ENCODE measurements around the gene NAA35. TPM values are rescaled to one million over a fixed set of nuclear protein-coding genes. Genes with fewer than 3 reads are reported as not detected.
"Not testable (repeated sequence)": the region's sequence is repeated elsewhere in the genome, so short reads cannot be mapped to it uniquely, and the experiment has no call there.

The NAA35 gene
- total RNA-seq, 1 experiment from 2014 or later: 33.6 TPM

DNA sequence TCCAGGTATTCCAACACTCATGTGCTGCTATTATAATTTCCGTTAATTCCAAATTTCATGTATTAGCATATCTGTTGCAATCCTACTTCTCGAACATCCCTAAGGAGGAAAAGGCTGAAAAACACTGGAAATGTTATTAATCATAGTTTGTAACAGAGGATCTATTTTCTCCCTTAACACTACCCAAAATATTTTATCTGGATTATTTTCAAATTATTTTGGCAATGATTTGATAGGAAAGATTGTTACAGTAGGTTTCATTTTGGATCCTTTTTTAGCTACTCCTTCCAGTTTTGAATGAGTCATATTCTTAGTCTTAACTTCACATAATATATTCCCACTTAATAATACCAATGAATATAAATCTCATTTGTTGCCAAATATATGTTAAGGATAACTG is 13.9 kb upstream of the NAA35 start:
- ChIA-PET POLR2A (ENCODE audit: unreplicated experiment) (no interaction called here), CTCF (no interaction called here)
- DNase-seq: no peak
- Histone ChIP-seq H3K79me2 (ENCODE audit: low read depth) (no peaks in the 10 kb centered on the region), H3K9me3 (ENCODE audit: insufficient read depth, low read depth) (no peaks in the 10 kb centered on the region), H3K4me1 (replicated peaks; ENCODE audit: insufficient read depth) (no peaks in the 10 kb centered on the region), H3K4me2 (no peak overlapping the region), H3K27me3 (ENCODE audit: insufficient read depth, low read depth) (no peaks in the 10 kb centered on the region), H3K4me3 (no peak overlapping the region), H3K36me3 (ENCODE audit: low read depth) (no peaks in the 10 kb centered on the region), H3F3A (ENCODE audit: insufficient read depth, low read depth) (no peaks in the 10 kb centered on the region), H3K27ac (no peak overlapping the region), H2AFZ (no peak overlapping the region), H3K9me2 (ENCODE audit: insufficient read depth) (no peaks in the 10 kb centered on the region), H4K20me1 (ENCODE audit: insufficient read depth) (no peaks in the 10 kb centered on the region)
- TF ChIP-seq, protein P1, sequence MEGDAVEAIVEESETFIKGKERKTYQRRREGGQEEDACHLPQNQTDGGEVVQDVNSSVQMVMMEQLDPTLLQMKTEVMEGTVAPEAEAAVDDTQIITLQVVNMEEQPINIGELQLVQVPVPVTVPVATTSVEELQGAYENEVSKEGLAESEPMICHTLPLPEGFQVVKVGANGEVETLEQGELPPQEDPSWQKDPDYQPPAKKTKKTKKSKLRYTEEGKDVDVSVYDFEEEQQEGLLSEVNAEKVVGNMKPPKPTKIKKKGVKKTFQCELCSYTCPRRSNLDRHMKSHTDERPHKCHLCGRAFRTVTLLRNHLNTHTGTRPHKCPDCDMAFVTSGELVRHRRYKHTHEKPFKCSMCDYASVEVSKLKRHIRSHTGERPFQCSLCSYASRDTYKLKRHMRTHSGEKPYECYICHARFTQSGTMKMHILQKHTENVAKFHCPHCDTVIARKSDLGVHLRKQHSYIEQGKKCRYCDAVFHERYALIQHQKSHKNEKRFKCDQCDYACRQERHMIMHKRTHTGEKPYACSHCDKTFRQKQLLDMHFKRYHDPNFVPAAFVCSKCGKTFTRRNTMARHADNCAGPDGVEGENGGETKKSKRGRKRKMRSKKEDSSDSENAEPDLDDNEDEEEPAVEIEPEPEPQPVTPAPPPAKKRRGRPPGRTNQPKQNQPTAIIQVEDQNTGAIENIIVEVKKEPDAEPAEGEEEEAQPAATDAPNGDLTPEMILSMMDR (conservative IDR thresholded peaks at IDR 0.05): no peak
- TF ChIP-seq EZH2 (IDR thresholded peaks at IDR 0.05; ENCODE audit: low read depth): no peak
- no TSS peak for BruUV-seq (replicated peaks)
- intact Hi-C loops (cut with micrococcal nuclease; ENCODE audit: unreplicated experiment): no loop called here

DNA sequence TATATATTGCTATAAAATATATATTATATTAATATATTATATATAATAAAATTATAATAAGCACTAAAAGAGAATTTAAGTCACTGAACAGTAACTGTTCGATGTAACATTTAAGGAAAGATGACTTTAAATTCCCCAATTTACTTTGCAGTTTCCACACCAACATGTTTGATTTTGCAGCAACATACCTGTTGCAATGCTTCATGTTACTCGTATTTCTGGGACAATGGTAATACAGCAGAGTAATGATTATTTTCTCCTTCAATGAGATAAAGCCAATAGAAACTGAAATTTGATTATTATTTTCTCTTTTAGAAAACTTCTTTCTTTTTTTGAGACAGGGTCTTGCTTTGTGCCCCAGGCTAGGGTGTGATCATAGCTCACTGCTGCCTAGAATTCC is 9.5 kb upstream of the NAA35 start:
- H3K36me3 ChIP-seq (ENCODE audit: low read depth): no peaks in the 10 kb centered on the region
- no peaks in the 10 kb centered on the region for H3K79me2 ChIP-seq (ENCODE audit: low read depth)
- H3K27me3 ChIP-seq (ENCODE audit: insufficient read depth, low read depth): no peaks in the 10 kb centered on the region
- no TSS peak for BruUV-seq (replicated peaks)
- no peak for DNase-seq
- no peaks in the 10 kb centered on the region for H3F3A ChIP-seq (ENCODE audit: insufficient read depth, low read depth)
- no peak for TF ChIP-seq EZH2 (IDR thresholded peaks at IDR 0.05; ENCODE audit: low read depth)
- TF ChIP-seq, protein P1 (conservative IDR thresholded peaks at IDR 0.05): no peak
- no peak overlapping the region for H3K27ac ChIP-seq
- no peaks in the 10 kb centered on the region for H3K9me3 ChIP-seq (ENCODE audit: insufficient read depth, low read depth)
- no peak overlapping the region for H2AFZ ChIP-seq
- H3K4me3 ChIP-seq: no peak overlapping the region
- ChIA-PET CTCF (no interaction called here), POLR2A (ENCODE audit: unreplicated experiment) (no interaction called here)
- no peaks in the 10 kb centered on the region for H3K4me1 ChIP-seq (replicated peaks; ENCODE audit: insufficient read depth)
- intact Hi-C loops (cut with micrococcal nuclease; ENCODE audit: unreplicated experiment): no loop called here
- H4K20me1 ChIP-seq (ENCODE audit: insufficient read depth): no peaks in the 10 kb centered on the region
- H3K4me2 ChIP-seq: no peak overlapping the region
- no peaks in the 10 kb centered on the region for H3K9me2 ChIP-seq (ENCODE audit: insufficient read depth)

DNA sequence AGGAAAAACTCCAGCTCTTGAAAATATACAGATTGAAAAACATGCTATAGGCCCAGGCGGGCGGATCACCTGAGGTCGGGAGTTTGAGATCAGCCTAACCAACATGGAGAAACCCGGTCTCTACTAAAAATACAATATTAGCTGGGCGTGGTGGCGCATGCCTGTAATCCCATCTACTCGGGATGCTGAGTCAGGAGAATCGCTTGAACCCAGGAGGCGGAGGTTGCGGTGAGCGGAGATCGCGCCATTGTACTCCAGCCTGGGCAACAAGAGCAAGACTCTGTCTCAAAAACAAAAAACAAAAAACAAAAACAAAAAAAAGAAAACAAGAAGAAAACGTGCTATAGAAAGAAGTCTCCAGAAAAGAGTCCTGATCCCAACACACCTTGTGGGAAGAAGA is 5.0 kb upstream of the NAA35 start:
- H2AFZ ChIP-seq; H3K27ac ChIP-seq; H4K20me1 ChIP-seq (ENCODE audit: insufficient read depth); H3K9me2 ChIP-seq (ENCODE audit: insufficient read depth); POLR2A ChIA-PET (ENCODE audit: unreplicated experiment); H3K36me3 ChIP-seq (ENCODE audit: low read depth); BruUV-seq (replicated peaks); H3K4me1 ChIP-seq (replicated peaks; ENCODE audit: insufficient read depth); H3K27me3 ChIP-seq (ENCODE audit: insufficient read depth, low read depth); CTCF ChIA-PET; H3K9me3 ChIP-seq (ENCODE audit: insufficient read depth, low read depth); DNase-seq; H3K79me2 ChIP-seq (ENCODE audit: low read depth); H3K4me2 ChIP-seq; H3F3A ChIP-seq (ENCODE audit: insufficient read depth, low read depth); H3K4me3 ChIP-seq: not testable (repeated sequence)
- intact Hi-C loops (cut with micrococcal nuclease; ENCODE audit: unreplicated experiment): loop anchor here (5.0 kb wide), 1 partner anchor 194 kb away; the partner anchor contains the start of gene AGTPBP1

DNA sequence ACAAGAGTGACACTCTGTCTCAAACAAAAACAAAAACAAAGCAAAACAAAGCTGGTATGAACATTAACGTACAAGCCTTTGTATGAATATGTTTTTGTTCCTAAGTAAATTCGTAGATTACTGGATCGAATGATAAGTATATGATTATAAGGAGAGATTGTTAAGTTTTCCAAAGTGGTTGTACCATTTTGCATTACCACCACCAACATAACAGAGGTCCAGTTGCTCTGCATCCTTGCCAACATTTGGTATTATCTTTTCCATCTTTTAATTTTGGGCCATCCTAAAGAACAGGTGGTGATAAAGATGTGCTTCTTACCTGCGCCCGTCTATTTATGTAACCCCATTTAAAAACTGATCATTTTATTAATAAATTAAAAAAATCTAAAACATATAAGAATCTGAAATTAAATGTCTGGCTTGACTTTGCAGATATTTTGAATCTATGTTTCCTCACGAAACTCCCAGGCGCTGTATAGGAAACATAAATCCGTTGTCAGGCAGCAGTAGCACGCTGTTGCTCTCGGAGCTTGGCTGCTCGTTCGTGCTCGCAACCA is 593 bp upstream of the NAA35 start:
- Histone ChIP-seq H3K9me2 (ENCODE audit: insufficient read depth) (no peaks in the 10 kb centered on the region), H3K27me3 (ENCODE audit: insufficient read depth, low read depth) (no peaks in the 10 kb centered on the region), H4K20me1 (ENCODE audit: insufficient read depth) (0 out of 2 replicates have a peak, but pooled peaks cover 10% of the 10 kb centered on the region), H3K36me3 (ENCODE audit: low read depth) (peaks cover 20% of the 10 kb centered on the region), H3F3A (ENCODE audit: insufficient read depth, low read depth) (no peaks in the 10 kb centered on the region), H3K4me3 (peak overlapping the region; percentile 99), H2AFZ (peak overlapping the region; percentile 76), H3K27ac (peak overlapping the region; percentile 75), H3K4me2 (peak overlapping the region; percentile 69), H3K9me3 (ENCODE audit: insufficient read depth, low read depth) (no peaks in the 10 kb centered on the region), H3K79me2 (ENCODE audit: low read depth) (peaks cover 42% of the 10 kb centered on the region), H3K4me1 (replicated peaks; ENCODE audit: insufficient read depth) (peaks cover 12% of the 10 kb centered on the region)
- no peak for TF ChIP-seq EZH2 (IDR thresholded peaks at IDR 0.05; ENCODE audit: low read depth)
- TF ChIP-seq, protein P1 (conservative IDR thresholded peaks at IDR 0.05): no peak
- DNase-seq: no peak
- intact Hi-C loops (cut with micrococcal nuclease; ENCODE audit: unreplicated experiment): loop anchor here (2.0 kb wide), 1 partner anchor 342 kb away; the partner anchor contains the start of gene ISCA1
- ChIA-PET POLR2A (ENCODE audit: unreplicated experiment) (no interaction called here), CTCF (no interaction called here)
- BruUV-seq (replicated peaks): TSS peak; percentile 95
